Nephron progenitor cell (in vitro differentiated cells): Measurements from ENCODE around the gene ZBTB46.

Experiments used
- DNase-seq: peaks from one replicate; pipeline ENCODE4 v3.0.0; 2021
- H3K27ac Mint-ChIP-seq: 2 replicates; pipeline ENCODE4 v1.8.0; 2021; ENCODE audit warnings: mild to moderate bottlenecking, moderate library complexity, mixed read lengths
- H3K27me3 Mint-ChIP-seq: 2 replicates; pipeline ENCODE4 v1.8.0; 2021; ENCODE audit warnings: mild to moderate bottlenecking, low read depth, mixed read lengths; ENCODE audit not compliant: poor library complexity
- H3K36me3 Mint-ChIP-seq: 2 replicates; pipeline ENCODE4 v1.8.0; 2021; ENCODE audit warnings: low read depth, mixed read lengths
- H3K4me1 Mint-ChIP-seq: 2 replicates; pipeline ENCODE4 v1.8.0; 2021; ENCODE audit warnings: mixed read lengths
- H3K4me3 Mint-ChIP-seq: 2 replicates; pipeline ENCODE4 v1.8.0; 2021; ENCODE audit warnings: mild to moderate bottlenecking, moderate library complexity, mixed read lengths
- H3K9me3 Mint-ChIP-seq: 2 replicates; pipeline ENCODE4 v1.8.0; 2021; ENCODE audit warnings: mild to moderate bottlenecking, moderate library complexity, mixed read lengths
- TF ChIP-seq, protein P1 (sequence below): fragments of 200-600 bp; sonication (generic); IDR thresholded peaks from 2 replicates; pipeline ENCODE4 v1.5.0; 2021; ENCODE audit warnings: antibody characterized with exemption

ZBTB46 gene

DNA sequence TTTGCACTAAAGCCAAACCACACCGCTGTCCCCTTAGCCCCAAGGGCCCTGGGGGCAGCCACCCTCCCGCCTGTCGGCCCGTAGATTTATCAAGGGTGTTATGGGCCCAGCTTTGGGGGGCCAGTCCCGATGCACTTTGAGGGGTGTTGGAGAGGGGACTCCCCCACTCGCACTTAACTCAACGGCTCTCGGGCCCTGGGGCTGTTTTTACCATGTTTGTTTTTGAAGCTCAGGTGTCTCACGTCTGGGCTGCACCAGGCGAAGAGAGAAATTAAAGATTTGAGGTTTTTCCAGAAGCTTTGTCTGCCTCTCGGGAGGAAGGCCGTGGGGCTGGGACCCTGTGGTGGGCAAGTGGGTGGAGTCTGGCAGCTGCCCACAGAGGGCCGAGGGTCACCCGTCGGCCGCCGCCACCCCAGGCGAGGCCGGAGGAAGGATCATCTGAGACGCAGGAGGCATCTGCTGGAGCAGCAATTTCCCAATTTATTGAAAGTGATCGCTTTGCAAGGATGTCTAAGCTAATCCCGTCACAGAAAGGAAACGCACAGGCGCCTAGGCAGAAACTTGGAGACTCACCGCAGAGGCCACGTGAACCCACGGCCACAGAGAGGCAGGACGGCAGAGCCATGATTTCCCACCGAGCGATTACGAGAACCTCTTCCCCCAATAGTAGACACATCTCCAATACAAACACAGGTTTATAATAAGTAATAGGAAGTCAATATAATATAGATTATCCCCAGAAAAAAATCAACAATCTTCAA is 87.7 kb downstream of the ZBTB46 start:
- Mint-ChIP-seq H3K9me3 (no peaks in the 10 kb centered on the region), H3K27me3 (no peaks in the 10 kb centered on the region), H3K27ac (peak overlapping the region; percentile 92), H3K4me3 (no peak overlapping the region), H3K4me1 (peaks cover 9% of the 10 kb centered on the region), H3K36me3 (peaks cover 10% of the 10 kb centered on the region)
- DNase-seq = no peak
- TF ChIP-seq, protein P1, sequence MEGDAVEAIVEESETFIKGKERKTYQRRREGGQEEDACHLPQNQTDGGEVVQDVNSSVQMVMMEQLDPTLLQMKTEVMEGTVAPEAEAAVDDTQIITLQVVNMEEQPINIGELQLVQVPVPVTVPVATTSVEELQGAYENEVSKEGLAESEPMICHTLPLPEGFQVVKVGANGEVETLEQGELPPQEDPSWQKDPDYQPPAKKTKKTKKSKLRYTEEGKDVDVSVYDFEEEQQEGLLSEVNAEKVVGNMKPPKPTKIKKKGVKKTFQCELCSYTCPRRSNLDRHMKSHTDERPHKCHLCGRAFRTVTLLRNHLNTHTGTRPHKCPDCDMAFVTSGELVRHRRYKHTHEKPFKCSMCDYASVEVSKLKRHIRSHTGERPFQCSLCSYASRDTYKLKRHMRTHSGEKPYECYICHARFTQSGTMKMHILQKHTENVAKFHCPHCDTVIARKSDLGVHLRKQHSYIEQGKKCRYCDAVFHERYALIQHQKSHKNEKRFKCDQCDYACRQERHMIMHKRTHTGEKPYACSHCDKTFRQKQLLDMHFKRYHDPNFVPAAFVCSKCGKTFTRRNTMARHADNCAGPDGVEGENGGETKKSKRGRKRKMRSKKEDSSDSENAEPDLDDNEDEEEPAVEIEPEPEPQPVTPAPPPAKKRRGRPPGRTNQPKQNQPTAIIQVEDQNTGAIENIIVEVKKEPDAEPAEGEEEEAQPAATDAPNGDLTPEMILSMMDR = no peak

DNA sequence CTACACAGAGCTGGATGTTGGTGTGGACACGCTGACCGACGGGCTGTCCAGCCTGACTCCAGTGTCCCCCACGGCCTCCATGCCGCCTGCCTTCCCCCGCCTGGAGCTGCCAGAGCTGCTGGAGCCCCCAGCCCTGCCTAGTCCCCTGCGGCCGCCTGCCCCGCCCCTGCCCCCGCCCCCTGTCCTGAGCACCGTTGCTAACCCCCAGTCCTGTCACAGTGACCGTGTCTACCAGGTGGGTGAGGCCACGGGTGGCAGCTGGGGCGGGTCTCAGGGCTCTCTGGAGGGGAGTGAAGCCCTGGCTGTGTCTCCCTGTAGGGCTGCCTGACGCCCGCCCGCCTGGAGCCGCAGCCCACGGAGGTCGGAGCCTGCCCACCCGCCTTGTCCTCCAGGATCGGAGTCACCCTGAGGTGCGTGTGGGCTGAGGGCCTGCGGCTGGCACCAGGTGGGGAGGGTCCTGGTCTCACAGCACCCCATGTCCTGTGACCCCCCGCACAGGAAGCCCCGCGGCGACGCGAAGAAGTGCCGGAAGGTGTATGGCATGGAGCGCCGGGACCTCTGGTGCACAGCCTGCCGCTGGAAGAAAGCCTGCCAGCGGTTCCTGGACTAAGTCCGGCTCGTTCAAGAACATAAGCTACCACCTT is 88.6 kb downstream of the ZBTB46 start:
- TF ChIP-seq, protein P1 = no peak
- no peaks in the 10 kb centered on the region for H3K27me3 Mint-ChIP-seq
- DNase-seq = no peak
- no peaks in the 10 kb centered on the region for H3K9me3 Mint-ChIP-seq
- peaks cover 9% of the 10 kb centered on the region for H3K4me1 Mint-ChIP-seq
- H3K4me3 Mint-ChIP-seq = no peak overlapping the region
- peaks cover 10% of the 10 kb centered on the region for H3K36me3 Mint-ChIP-seq
- H3K27ac Mint-ChIP-seq = no peak overlapping the region

DNA sequence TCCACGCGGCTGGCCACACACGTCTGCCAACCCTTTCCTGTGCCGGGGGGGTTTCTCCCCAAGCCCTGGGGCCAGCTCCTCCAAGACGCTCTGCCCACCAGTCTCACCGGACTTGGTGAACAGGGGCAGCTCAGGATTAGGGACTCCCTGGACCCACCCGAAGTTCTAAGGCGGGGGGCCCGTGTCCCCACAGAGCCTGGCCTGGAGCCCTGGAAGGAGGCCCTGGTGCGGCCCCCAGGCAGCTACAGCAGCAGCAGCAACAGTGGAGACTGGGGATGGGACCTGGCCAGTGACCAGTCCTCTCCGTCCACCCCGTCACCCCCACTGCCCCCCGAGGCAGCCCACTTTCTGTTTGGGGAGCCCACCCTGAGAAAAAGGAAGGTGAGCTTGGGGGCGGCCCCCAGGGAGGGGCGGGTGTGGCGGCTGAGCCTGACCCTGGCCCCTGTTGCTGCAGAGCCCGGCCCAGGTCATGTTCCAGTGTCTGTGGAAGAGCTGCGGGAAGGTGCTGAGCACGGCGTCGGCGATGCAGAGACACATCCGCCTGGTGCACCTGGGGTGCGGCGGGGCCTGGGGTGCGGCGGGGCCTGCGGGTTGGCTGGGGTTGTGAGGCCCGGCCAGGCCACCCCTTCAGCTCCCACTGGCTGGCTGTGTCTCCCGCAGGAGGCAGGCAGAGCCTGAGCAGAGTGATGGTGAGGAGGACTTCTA is 89.2 kb downstream of the ZBTB46 start:
- H3K27me3 Mint-ChIP-seq = peaks cover 2% of the 10 kb centered on the region
- TF ChIP-seq, protein P1 = no peak
- peak overlapping the region; percentile 75 for H3K4me3 Mint-ChIP-seq
- peaks cover 9% of the 10 kb centered on the region for H3K4me1 Mint-ChIP-seq
- no peaks in the 10 kb centered on the region for H3K9me3 Mint-ChIP-seq
- H3K36me3 Mint-ChIP-seq = peaks cover 10% of the 10 kb centered on the region
- no peak for DNase-seq
- no peak overlapping the region for H3K27ac Mint-ChIP-seq

DNA sequence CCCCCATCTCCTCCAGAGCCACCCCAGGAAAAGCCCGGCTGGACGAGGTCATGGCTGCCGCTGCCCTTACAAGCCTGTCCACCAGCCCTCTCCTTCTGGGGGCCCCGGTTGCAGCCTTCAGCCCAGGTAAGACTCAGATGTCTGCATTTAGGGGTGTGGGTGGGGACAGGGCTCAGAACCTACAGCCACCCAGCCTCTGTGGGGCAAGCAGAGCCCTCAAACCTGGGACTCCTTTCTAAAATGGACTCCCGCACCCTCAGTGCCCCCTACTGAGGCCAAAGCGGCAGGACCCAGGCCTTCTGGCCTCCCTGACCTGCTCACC is 89.7 kb downstream of the ZBTB46 start:
- Mint-ChIP-seq H3K36me3 (peaks cover 10% of the 10 kb centered on the region), H3K4me3 (peak overlapping the region; percentile 75), H3K27me3 (peaks cover 7% of the 10 kb centered on the region), H3K4me1 (peaks cover 9% of the 10 kb centered on the region), H3K27ac (no peak overlapping the region), H3K9me3 (no peaks in the 10 kb centered on the region)
- no peak for DNase-seq
- TF ChIP-seq, protein P1 = no peak

DNA sequence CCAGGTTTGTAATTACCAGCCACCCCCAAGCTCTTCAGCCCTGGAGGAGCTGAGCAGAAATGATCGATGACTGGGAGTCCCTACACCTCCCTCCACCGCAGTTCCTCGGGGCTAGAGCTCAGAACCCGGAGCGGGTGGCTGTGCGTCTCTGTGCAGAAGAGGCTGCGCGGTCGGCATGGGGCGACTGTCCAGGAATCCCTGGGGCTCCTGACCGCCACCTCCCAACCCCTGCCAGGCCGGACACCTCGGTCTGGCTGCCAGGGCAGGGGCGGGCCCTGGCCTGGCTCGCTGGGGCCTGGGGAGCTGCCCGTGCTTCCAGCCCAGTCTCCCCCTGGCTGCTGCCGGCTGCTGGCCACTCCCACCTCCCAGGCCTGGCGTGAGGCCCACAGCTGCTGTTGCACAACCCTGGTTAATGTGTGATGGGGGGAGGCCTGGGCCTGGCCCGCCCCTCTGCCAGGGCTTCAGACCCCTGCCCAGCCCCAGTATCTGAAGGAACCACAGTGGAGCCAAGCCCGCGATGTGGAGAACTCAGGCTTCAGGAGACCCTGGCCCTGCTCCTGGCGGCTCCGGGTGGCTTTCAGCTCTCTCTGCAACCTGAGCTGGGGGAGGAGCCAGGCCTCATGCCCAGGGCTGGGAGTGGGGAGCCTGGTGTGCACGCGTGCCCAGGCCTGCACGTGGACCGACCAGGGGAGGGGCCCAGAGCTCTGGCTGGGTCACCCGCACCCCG is 90.3 kb downstream of the ZBTB46 start:
- peak; percentile 73 for DNase-seq
- peaks cover 9% of the 10 kb centered on the region for H3K4me1 Mint-ChIP-seq
- peak overlapping the region; percentile 75 for H3K4me3 Mint-ChIP-seq
- H3K27ac Mint-ChIP-seq = no peak overlapping the region
- no peaks in the 10 kb centered on the region for H3K9me3 Mint-ChIP-seq
- peaks cover 12% of the 10 kb centered on the region for H3K36me3 Mint-ChIP-seq
- peaks cover 8% of the 10 kb centered on the region for H3K27me3 Mint-ChIP-seq
- TF ChIP-seq, protein P1 = no peak
